PC-3 (cell line): Measurements from ENCODE around the gene ACSBG1.

Experiments used
- CTCF ChIP-seq: fragments of 300-600 bp; sonication (generic); conservative IDR thresholded peaks from 2 replicates; pipeline ENCODE4 v1.5.1; 2017; ENCODE audit warnings: antibody characterized with exemption, low read depth, mild to moderate bottlenecking, low read length
- EZH2 ChIP-seq: fragments of 300-600 bp; sonication (generic); IDR thresholded peaks from one replicate; pipeline ENCODE4 v1.6.1; 2017; ENCODE audit warnings: antibody characterized with exemption, mild to moderate bottlenecking, low read length; ENCODE audit not compliant: unreplicated experiment

GRCh38 chr15:78212546-78213424 lies 21.6 kb downstream of the ACSBG1 start:
- TF ChIP-seq EZH2, result no peak
- TF ChIP-seq CTCF, result no peak
